Karpas-422 (cell line): ENCODE data around the gene PUM2. TPM values are rescaled to one million over a fixed set of nuclear protein-coding genes. Genes with fewer than 3 reads are reported as not detected.

Source experiments
- DNase-seq: peaks from one replicate; pipeline ENCODE4 v3.0.0-alpha.2; 2015
- H2AFZ ChIP-seq: fragments of 200-600 bp; sonication (generic); 2 replicates; pipeline ENCODE4 v1.6.1; 2014; ENCODE audit warnings: antibody characterized with exemption, low read length, mixed read lengths
- H3K27ac ChIP-seq: fragments of 200-600 bp; sonication (generic); 2 replicates; pipeline ENCODE4 v1.5.1; 2014; ENCODE audit warnings: mild to moderate bottlenecking, low read length, moderate library complexity
- H3K27me3 ChIP-seq: fragments of 200-600 bp; sonication (generic); 2 replicates; pipeline ENCODE4 v1.6.1; 2014; ENCODE audit warnings: low read length, mixed read lengths
- H3K36me3 ChIP-seq: fragments of 200-600 bp; sonication (generic); 2 replicates; pipeline ENCODE4 v1.6.1; 2014; ENCODE audit warnings: low read length, mixed read lengths; ENCODE audit not compliant: insufficient read depth
- H3K4me1 ChIP-seq: fragments of 200-600 bp; sonication (generic); 2 replicates; pipeline ENCODE4 v1.6.1; 2014; ENCODE audit warnings: mild to moderate bottlenecking, low read length, mixed read lengths
- H3K4me2 ChIP-seq: fragments of 200-600 bp; sonication (generic); 2 replicates; pipeline ENCODE4 v1.6.1; 2014; ENCODE audit warnings: low read length, low read depth, mild to moderate bottlenecking; ENCODE audit not compliant: poor library complexity, severe bottlenecking
- H3K4me3 ChIP-seq: fragments of 200-600 bp; sonication (generic); 2 replicates; pipeline ENCODE4 v1.5.1; 2014; ENCODE audit warnings: mild to moderate bottlenecking, antibody characterized with exemption, low read length, mixed read lengths
- H3K79me2 ChIP-seq: fragments of 200-600 bp; sonication (generic); 2 replicates; pipeline ENCODE4 v1.6.1; 2014; ENCODE audit warnings: mild to moderate bottlenecking, low read length, mixed read lengths
- H3K9ac ChIP-seq: fragments of 200-600 bp; sonication (generic); 2 replicates; pipeline ENCODE4 v1.6.0; 2014; ENCODE audit warnings: low read length
- H3K9me2 ChIP-seq: fragments of 200-600 bp; sonication (generic), shearing (Covaris generic); replicated peaks from 2 replicates; pipeline ENCODE4 v1.6.0; 2014; ENCODE audit warnings: mild to moderate bottlenecking, low read length, moderate library complexity; ENCODE audit not compliant: insufficient read depth
- H3K9me3 ChIP-seq: fragments of 300-700, 200-600 bp; sonication (generic); 2 replicates; pipeline ENCODE4 v1.6.1; 2014; ENCODE audit warnings: low read length, mixed read lengths
- H4K20me1 ChIP-seq: fragments of 200-600 bp; sonication (generic); 2 replicates; pipeline ENCODE4 v1.6.1; 2014; ENCODE audit warnings: mild to moderate bottlenecking, antibody characterized with exemption, low read length, low read depth; ENCODE audit not compliant: insufficient read depth
- total RNA-seq: library from RNA; depleted of rRNA; stranded (reverse); fragments of >200 nt; shearing (Covaris generic); gene quantifications from 2 replicates; pipeline ENCODE4 v1.2.3, GENCODE V29; 2014; ENCODE audit warnings: low replicate concordance

Gene PUM2
- total RNA-seq, 1 experiment from 2014 or later = 80.3 TPM

- Histone ChIP-seq H3K27ac (no peak overlapping the region), H3K9me3 (no peaks in the 10 kb centered on the region), H3K79me2 (peaks cover 1% of the 10 kb centered on the region), H3K4me2 (no peak overlapping the region), H3K36me3 (no peaks in the 10 kb centered on the region), H3K27me3 (no peaks in the 10 kb centered on the region), H3K9ac (no peak overlapping the region), H3K4me1 (peaks cover 12% of the 10 kb centered on the region), H4K20me1 (no peaks in the 10 kb centered on the region), H2AFZ (no peak overlapping the region), H3K9me2 (no peaks in the 10 kb centered on the region), H3K4me3 (no peak overlapping the region)
- DNase-seq = peak; percentile 64
Measured at GRCh38 chr2:20227894-20228505, 122.6 kb downstream of the PUM2 start.

GRCh38 chr2:20226152-20226545 is 124.5 kb downstream of the PUM2 start:
- no peak overlapping the region for H3K4me2 ChIP-seq
- no peaks in the 10 kb centered on the region for H3K9me2 ChIP-seq
- H2AFZ ChIP-seq = no peak overlapping the region
- H3K4me1 ChIP-seq = peaks cover 30% of the 10 kb centered on the region
- H3K27me3 ChIP-seq = no peaks in the 10 kb centered on the region
- H3K4me3 ChIP-seq = no peak overlapping the region
- no peak overlapping the region for H3K27ac ChIP-seq
- H3K9me3 ChIP-seq = no peaks in the 10 kb centered on the region
- no peak overlapping the region for H3K9ac ChIP-seq
- peaks cover 18% of the 10 kb centered on the region for H3K79me2 ChIP-seq
- no peak for DNase-seq
- H4K20me1 ChIP-seq = no peaks in the 10 kb centered on the region
- H3K36me3 ChIP-seq = no peaks in the 10 kb centered on the region

- no peaks in the 10 kb centered on the region for H3K36me3 ChIP-seq
- peaks cover 37% of the 10 kb centered on the region for H3K4me1 ChIP-seq
- H3K27me3 ChIP-seq = no peaks in the 10 kb centered on the region
- H3K79me2 ChIP-seq = peaks cover 24% of the 10 kb centered on the region
- H3K9ac ChIP-seq = peak overlapping the region; percentile 79
- no peaks in the 10 kb centered on the region for H3K9me3 ChIP-seq
- H4K20me1 ChIP-seq = no peaks in the 10 kb centered on the region
- peak overlapping the region; percentile 70; the same call in 1 of the 2 replicates for H2AFZ ChIP-seq
- no peak overlapping the region for H3K27ac ChIP-seq
- H3K4me2 ChIP-seq = peak overlapping the region; percentile 67
- H3K4me3 ChIP-seq = peak overlapping the region; percentile 58
- H3K9me2 ChIP-seq = no peaks in the 10 kb centered on the region
- peak; percentile 90 for DNase-seq
Measured at GRCh38 chr2:20225294-20226151, 125.1 kb downstream of the PUM2 start.

GRCh38 chr2:20224716-20225293 is 125.8 kb downstream of the PUM2 start, which contains the start of gene SDC1:
Gene SDC1 (minus strand): TSS chr2:20225130. CDS start chr2:20224867, 263 bp downstream.
- peak; percentile 75 for DNase-seq
- peak within 1 kb of the TSS; percentile 70; the same call in 1 of the 2 replicates for H2AFZ ChIP-seq
- no peaks in the 10 kb centered on the region for H3K27me3 ChIP-seq
- H3K4me1 ChIP-seq = peaks cover 44% of the 10 kb centered on the region
- H4K20me1 ChIP-seq = no peaks in the 10 kb centered on the region
- peak within 1 kb of the TSS; percentile 67 for H3K4me2 ChIP-seq
- peak within 1 kb of the TSS; percentile 60 for H3K27ac ChIP-seq
- no peaks in the 10 kb centered on the region for H3K36me3 ChIP-seq
- H3K9ac ChIP-seq = peak within 1 kb of the TSS; percentile 79
- H3K9me3 ChIP-seq = no peaks in the 10 kb centered on the region
- H3K4me3 ChIP-seq = peak within 1 kb of the TSS; percentile 58
- no peaks in the 10 kb centered on the region for H3K9me2 ChIP-seq
- H3K79me2 ChIP-seq = peaks cover 32% of the 10 kb centered on the region

GRCh38 chr2:20224164-20224715 is 126.4 kb downstream of the PUM2 start:
- Histone ChIP-seq H3K9me3 (no peaks in the 10 kb centered on the region), H3K27me3 (no peaks in the 10 kb centered on the region), H2AFZ (no peak overlapping the region), H3K9me2 (no peaks in the 10 kb centered on the region), H3K4me1 (peaks cover 46% of the 10 kb centered on the region), H4K20me1 (no peaks in the 10 kb centered on the region), H3K9ac (peak overlapping the region; percentile 79), H3K36me3 (no peaks in the 10 kb centered on the region), H3K79me2 (peaks cover 37% of the 10 kb centered on the region), H3K27ac (peak overlapping the region; percentile 60), H3K4me2 (peak overlapping the region; percentile 67), H3K4me3 (peak overlapping the region; percentile 58)
- peak; percentile 61 for DNase-seq

- H3K4me2 ChIP-seq = peak overlapping the region; percentile 67
- H3K9ac ChIP-seq = peak overlapping the region; percentile 79
- peaks cover 40% of the 10 kb centered on the region for H3K79me2 ChIP-seq
- H4K20me1 ChIP-seq = no peaks in the 10 kb centered on the region
- H3K9me2 ChIP-seq = no peaks in the 10 kb centered on the region
- no peaks in the 10 kb centered on the region for H3K9me3 ChIP-seq
- no peak overlapping the region for H2AFZ ChIP-seq
- peak overlapping the region; percentile 60 for H3K27ac ChIP-seq
- no peaks in the 10 kb centered on the region for H3K27me3 ChIP-seq
- no peaks in the 10 kb centered on the region for H3K36me3 ChIP-seq
- DNase-seq = peak; percentile 80
- H3K4me3 ChIP-seq = peak overlapping the region; percentile 58
- H3K4me1 ChIP-seq = peaks cover 48% of the 10 kb centered on the region
Measured at GRCh38 chr2:20223407-20224163, 127.1 kb downstream of the PUM2 start.

GRCh38 chr2:20222769-20223406 is 127.8 kb downstream of the PUM2 start:
- DNase-seq = no peak
- H4K20me1 ChIP-seq = no peaks in the 10 kb centered on the region
- no peaks in the 10 kb centered on the region for H3K36me3 ChIP-seq
- H3K27me3 ChIP-seq = no peaks in the 10 kb centered on the region
- H2AFZ ChIP-seq = no peak overlapping the region
- peak overlapping the region; percentile 79 for H3K9ac ChIP-seq
- peak overlapping the region; percentile 58 for H3K4me3 ChIP-seq
- H3K4me1 ChIP-seq = peaks cover 55% of the 10 kb centered on the region
- H3K9me3 ChIP-seq = no peaks in the 10 kb centered on the region
- peaks cover 43% of the 10 kb centered on the region for H3K79me2 ChIP-seq
- H3K4me2 ChIP-seq = peak overlapping the region; percentile 67
- no peaks in the 10 kb centered on the region for H3K9me2 ChIP-seq
- peak overlapping the region; percentile 60 for H3K27ac ChIP-seq
